Ovary (tissue), 3 donors: ENCODE measurements around the gene RPS6KL1.

Experiments used
- EP300 ChIP-seq: sonication (generic); formaldehyde crosslinking; IDR thresholded peaks from one replicate; pipeline ENCODE4 v1.6.1; 2017; ENCODE audit warnings: antibody characterized with exemption
- POLR2A ChIP-seq: fragments of 450-650 bp; IDR thresholded peaks from one replicate; pipeline ENCODE4 v1.6.1; 2017; ENCODE audit warnings: antibody characterized with exemption, mild to moderate bottlenecking, moderate library complexity
- TF ChIP-seq, protein P1 (sequence below), 3 donors: fragments of 450-650 bp in 2 of 3; fragments of 200-600 bp in 1 of 3; IDR thresholded peaks; one replicate each; pipeline versions ENCODE4 v1.5.1 to v1.8.0; 2016 to 2022; ENCODE audit warnings: antibody characterized with exemption in 3 of 3, mild to moderate bottlenecking in 1 of 3
- donor health status: DM: no; HTN: no; CAD: no.

DNA sequence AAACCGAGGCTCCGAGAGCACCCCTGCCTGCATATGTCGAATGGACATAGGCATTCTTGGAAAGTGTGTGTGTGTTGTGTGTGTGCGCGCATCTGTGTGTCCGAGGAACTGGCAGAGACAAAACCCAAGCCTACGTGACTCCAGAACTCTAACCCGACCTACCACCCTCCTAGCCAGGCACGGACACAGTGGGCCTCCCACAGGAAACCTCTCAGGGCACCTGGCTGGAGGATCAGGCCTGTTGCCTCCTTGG, 32.9 kb upstream of the RPS6KL1 start:
- TF ChIP-seq, protein P1, sequence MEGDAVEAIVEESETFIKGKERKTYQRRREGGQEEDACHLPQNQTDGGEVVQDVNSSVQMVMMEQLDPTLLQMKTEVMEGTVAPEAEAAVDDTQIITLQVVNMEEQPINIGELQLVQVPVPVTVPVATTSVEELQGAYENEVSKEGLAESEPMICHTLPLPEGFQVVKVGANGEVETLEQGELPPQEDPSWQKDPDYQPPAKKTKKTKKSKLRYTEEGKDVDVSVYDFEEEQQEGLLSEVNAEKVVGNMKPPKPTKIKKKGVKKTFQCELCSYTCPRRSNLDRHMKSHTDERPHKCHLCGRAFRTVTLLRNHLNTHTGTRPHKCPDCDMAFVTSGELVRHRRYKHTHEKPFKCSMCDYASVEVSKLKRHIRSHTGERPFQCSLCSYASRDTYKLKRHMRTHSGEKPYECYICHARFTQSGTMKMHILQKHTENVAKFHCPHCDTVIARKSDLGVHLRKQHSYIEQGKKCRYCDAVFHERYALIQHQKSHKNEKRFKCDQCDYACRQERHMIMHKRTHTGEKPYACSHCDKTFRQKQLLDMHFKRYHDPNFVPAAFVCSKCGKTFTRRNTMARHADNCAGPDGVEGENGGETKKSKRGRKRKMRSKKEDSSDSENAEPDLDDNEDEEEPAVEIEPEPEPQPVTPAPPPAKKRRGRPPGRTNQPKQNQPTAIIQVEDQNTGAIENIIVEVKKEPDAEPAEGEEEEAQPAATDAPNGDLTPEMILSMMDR (IDR thresholded peaks at IDR 0.05) = no peak
- TF ChIP-seq POLR2A (no peak), EP300 (no peak)
